Activated CD4-positive, alpha-beta T cell treated with anti-CD3 and anti-CD28 coated beads, Interleukin-2, Interleukin-6, amounts not matched to agents 100 ng/mL and 50 ng/mL, durations not matched to agents 16 hours and 8 hours (primary cell): ENCODE measurements around the gene HBQ1.
A peak's percentile ranks its signal among the peaks of the same experiment; 100 is the strongest.
"Not testable (repeated sequence)": the region's sequence is repeated elsewhere in the genome, so short reads cannot be mapped to it uniquely, and the experiment has no call there.

Experiments used
- DNase-seq: peaks from one replicate; pipeline ENCODE4 v3.0.0-alpha.2; 2020

The HBQ1 gene

GRCh38 chr16:176477-177382, 3.5 kb upstream of the HBQ1 start, which contains the start of gene HBA1:
TSS of gene HBA1 (plus strand) at chr16:176680. CDS start at chr16:176717, 37 bp downstream.
- not testable (repeated sequence) for DNase-seq

- no peak for DNase-seq
Observed at GRCh38 chr16:177394-177822, 2.9 kb upstream of the HBQ1 start.

GRCh38 chr16:177981-178667, 2.1 kb upstream of the HBQ1 start:
- DNase-seq, result no peak

GRCh38 chr16:178668-179015, 1.6 kb upstream of the HBQ1 start:
- no peak for DNase-seq

GRCh38 chr16:179211-180092, 807 bp upstream of the HBQ1 start:
- DNase-seq, result no peak

GRCh38 chr16:180681-181564, 664 bp downstream of the HBQ1 start:
- DNase-seq, result peak; percentile 88

GRCh38 chr16:181565-182021, 1.3 kb downstream of the HBQ1 start:
- no peak for DNase-seq

GRCh38 chr16:183005-183404, 2.7 kb downstream of the HBQ1 start:
- DNase-seq, result no peak

GRCh38 chr16:185213-185612, 5.0 kb downstream of the HBQ1 start:
- DNase-seq, result no peak

- DNase-seq, result no peak
Observed at GRCh38 chr16:185691-186090, 5.4 kb downstream of the HBQ1 start.

GRCh38 chr16:187330-187729, 7.1 kb downstream of the HBQ1 start:
- no peak for DNase-seq

GRCh38 chr16:188674-189073, 8.4 kb downstream of the HBQ1 start:
- DNase-seq, result peak; percentile 39

GRCh38 chr16:189604-190186, 9.4 kb downstream of the HBQ1 start:
- DNase-seq, result no peak

GRCh38 chr16:191831-192230, 11.6 kb downstream of the HBQ1 start:
- DNase-seq, result no peak

GRCh38 chr16:192686-193085, 12.4 kb downstream of the HBQ1 start:
- DNase-seq, result no peak

- no peak for DNase-seq
Observed at GRCh38 chr16:193441-193840, 13.2 kb downstream of the HBQ1 start.

GRCh38 chr16:194516-194915, 14.3 kb downstream of the HBQ1 start:
- no peak for DNase-seq

GRCh38 chr16:200388-200787, 20.1 kb downstream of the HBQ1 start:
- DNase-seq, result no peak

- no peak for DNase-seq
Observed at GRCh38 chr16:203246-203645, 23.0 kb downstream of the HBQ1 start.

GRCh38 chr16:204046-204445, 23.8 kb downstream of the HBQ1 start:
- DNase-seq, result not testable (repeated sequence)

- not testable (repeated sequence) for DNase-seq
Observed at GRCh38 chr16:209359-209758, 29.1 kb downstream of the HBQ1 start.
